SK-N-SH treated with all-trans-retinoic acid at 6 μM for 48 hours (cell line): Measurements from ENCODE around the gene HERPUD2.

ENCODE experiments used
- ARNTL ChIP-seq: fragments of 450-650 bp; formaldehyde crosslinking; IDR thresholded peaks from 2 replicates; pipeline ENCODE4 v1.5.0; 2020; ENCODE audit warnings: low read depth, mild to moderate bottlenecking, moderate library complexity, borderline replicate concordance
- CREB5 ChIP-seq: fragments of 250-450 bp; sonication (Bioruptor Pico); IDR thresholded peaks from 2 replicates; pipeline ENCODE4 v1.5.1; 2020; ENCODE audit warnings: low read depth, mild to moderate bottlenecking, moderate library complexity
- PATZ1 ChIP-seq: fragments of 250-450 bp; sonication (Bioruptor Pico); IDR thresholded peaks from 2 replicates; pipeline ENCODE4 v1.8.0; 2020; ENCODE audit warnings: mild to moderate bottlenecking, moderate library complexity, borderline replicate concordance
- PPARA ChIP-seq: fragments of 250-450 bp; sonication (Bioruptor Pico); IDR thresholded peaks from 2 replicates; pipeline ENCODE4 v1.5.0; 2020; ENCODE audit warnings: mild to moderate bottlenecking, borderline replicate concordance
- RARB ChIP-seq: fragments of 250-450 bp; sonication (Bioruptor Pico); IDR thresholded peaks from 2 replicates; pipeline ENCODE4 v1.8.0; 2021; ENCODE audit warnings: mild to moderate bottlenecking, moderate library complexity
- SNAI2 ChIP-seq: fragments of 250-450 bp; sonication (Bioruptor Pico); IDR thresholded peaks from 2 replicates; pipeline ENCODE4 v1.5.0; 2020; ENCODE audit warnings: mild to moderate bottlenecking, moderate library complexity
- TSHZ2 ChIP-seq: fragments of 250-450 bp; sonication (Bioruptor Pico); IDR thresholded peaks from 2 replicates; pipeline ENCODE4 v1.5.0; 2020; ENCODE audit warnings: mild to moderate bottlenecking, moderate library complexity
- ZFP30 ChIP-seq: fragments of 450-650 bp; formaldehyde crosslinking; IDR thresholded peaks from 2 replicates; pipeline ENCODE4 v1.5.0; 2022; ENCODE audit warnings: mild to moderate bottlenecking, moderate library complexity
- ZNF70 ChIP-seq: fragments of 450-650 bp; formaldehyde crosslinking; IDR thresholded peaks from 2 replicates; pipeline ENCODE4 v1.5.0; 2020; ENCODE audit warnings: mild to moderate bottlenecking, moderate library complexity
- ZNF8 ChIP-seq: fragments of 450-650 bp; formaldehyde crosslinking; IDR thresholded peaks from 2 replicates; pipeline ENCODE4 v1.5.0; 2020; ENCODE audit warnings: mild to moderate bottlenecking, moderate library complexity
- TF ChIP-seq, protein P1 (sequence below): fragments of 250-450 bp; sonication (Bioruptor Pico); IDR thresholded peaks from 2 replicates; pipeline ENCODE4 v1.5.1; 2021; ENCODE audit warnings: mild to moderate bottlenecking, moderate library complexity

GRCh38 chr7:35712563-35713226 is 17.8 kb upstream of the HERPUD2 start:
- TF ChIP-seq CREB5 (CRISPR knock-in tag) (no peak), PPARA (CRISPR knock-in tag) (no peak), ZNF8 (CRISPR knock-in tag) (no peak), SNAI2 (CRISPR knock-in tag) (no peak), PATZ1 (CRISPR knock-in tag) (no peak), ZFP30 (CRISPR knock-in tag) (no peak), TSHZ2 (CRISPR knock-in tag) (no peak), ZNF70 (CRISPR knock-in tag) (no peak), ARNTL (CRISPR knock-in tag) (no peak), RARB (CRISPR knock-in tag) (no peak)
- TF ChIP-seq, protein P1, sequence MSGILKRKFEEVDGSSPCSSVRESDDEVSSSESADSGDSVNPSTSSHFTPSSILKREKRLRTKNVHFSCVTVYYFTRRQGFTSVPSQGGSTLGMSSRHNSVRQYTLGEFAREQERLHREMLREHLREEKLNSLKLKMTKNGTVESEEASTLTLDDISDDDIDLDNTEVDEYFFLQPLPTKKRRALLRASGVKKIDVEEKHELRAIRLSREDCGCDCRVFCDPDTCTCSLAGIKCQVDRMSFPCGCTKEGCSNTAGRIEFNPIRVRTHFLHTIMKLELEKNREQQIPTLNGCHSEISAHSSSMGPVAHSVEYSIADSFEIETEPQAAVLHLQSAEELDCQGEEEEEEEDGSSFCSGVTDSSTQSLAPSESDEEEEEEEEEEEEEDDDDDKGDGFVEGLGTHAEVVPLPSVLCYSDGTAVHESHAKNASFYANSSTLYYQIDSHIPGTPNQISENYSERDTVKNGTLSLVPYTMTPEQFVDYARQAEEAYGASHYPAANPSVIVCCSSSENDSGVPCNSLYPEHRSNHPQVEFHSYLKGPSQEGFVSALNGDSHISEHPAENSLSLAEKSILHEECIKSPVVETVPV = no peak
